GM18508 (cell line): ENCODE results near the gene SBK2.

Experiments used
- ATAC-seq: cut with Tn5 transposase; IDR thresholded peaks from one replicate; pipeline ENCODE4 v1.9.1; 2021; ENCODE audit warnings: moderate number of reproducible peaks; ENCODE audit not compliant: insufficient read depth, unreplicated experiment

The SBK2 gene

GRCh38 chr19:55487924-55488687 is 48.8 kb downstream of the SBK2 start, which contains the start of gene SSC5D:
Gene SSC5D (plus strand): TSS chr19:55488436. CDS start chr19:55488590, 154 bp downstream.
- ATAC-seq, result no peak

GRCh38 chr19:55486971-55487923 is 49.7 kb downstream of the SBK2 start:
- no peak for ATAC-seq

GRCh38 chr19:55486043-55486970 is 50.6 kb downstream of the SBK2 start:
- no peak for ATAC-seq

GRCh38 chr19:55485439-55486011 is 51.4 kb downstream of the SBK2 start:
- no peak for ATAC-seq

GRCh38 chr19:55484593-55485438 is 52.1 kb downstream of the SBK2 start, which contains the start of gene NAT14:
Gene NAT14 (plus strand): TSS chr19:55485188. CDS start chr19:55485709, 521 bp downstream.
- no peak for ATAC-seq

GRCh38 chr19:55483706-55484592 is 53.0 kb downstream of the SBK2 start:
- no peak for ATAC-seq

GRCh38 chr19:55482967-55483705 is 53.8 kb downstream of the SBK2 start:
- ATAC-seq, result no peak

GRCh38 chr19:55482156-55482961 is 54.6 kb downstream of the SBK2 start:
- ATAC-seq, result no peak

- no peak for ATAC-seq
These were observed 55.2 kb downstream of the SBK2 start for GRCh38 chr19:55481794-55482155.

- no peak for ATAC-seq
These were observed 55.7 kb downstream of the SBK2 start for GRCh38 chr19:55481148-55481793.

- ATAC-seq, result no peak
These were observed 57.3 kb downstream of the SBK2 start for GRCh38 chr19:55479451-55480230.

GRCh38 chr19:55479045-55479444 is 57.9 kb downstream of the SBK2 start:
- no peak for ATAC-seq
